Thoracic aorta (tissue), 2 donors: ENCODE results near the gene NXF2B. TPM values are rescaled to one million over a fixed set of nuclear protein-coding genes. Genes with fewer than 3 reads are reported as not detected.

Experiments used
- ATAC-seq: fragments of 150-250 bp; one replicate; pipeline ENCODE4 v1.8.0; 2017; ENCODE audit warnings: low read depth; ENCODE audit not compliant: insufficient number of reproducible peaks, low FRiP score
- DNase-seq: peaks from one replicate; pipeline ENCODE4 v3.0.0-alpha.2; 2020; ENCODE audit warnings: low spot score
- H3K27ac ChIP-seq, 2 donors: fragments of 200-600 bp; sonication (generic); 1 replicate in 1 of 2; 2 replicates in 1 of 2; pipeline ENCODE4 v1.5.1; 2016; ENCODE audit warnings: mild to moderate bottlenecking in 2 of 2, moderate library complexity in 2 of 2
- H3K27me3 ChIP-seq: fragments of 200-600 bp; sonication (generic); replicated peaks from 2 replicates; pipeline ENCODE4 v1.6.0; 2016; ENCODE audit warnings: mild to moderate bottlenecking; ENCODE audit not compliant: insufficient read depth
- H3K36me3 ChIP-seq: fragments of 200-600 bp; sonication (generic); one replicate; pipeline ENCODE4 v1.5.1; 2016
- H3K4me1 ChIP-seq, 2 donors: fragments of 200-600 bp; sonication (generic); 1 replicate in 1 of 2; 2 replicates in 1 of 2; pipeline versions ENCODE4 v1.5.1 to v1.6.0; 2016; ENCODE audit warnings: low read depth in 2 of 2, mild to moderate bottlenecking in 1 of 2; ENCODE audit not compliant: control insufficient read depth in 1 of 2
- H3K4me3 ChIP-seq: fragments of 200-600 bp; sonication (generic); 2 replicates; pipeline ENCODE4 v1.5.1; 2016; ENCODE audit warnings: mild to moderate bottlenecking
- H3K9me3 ChIP-seq: fragments of 200-600 bp; sonication (generic); 2 replicates; pipeline ENCODE4 v1.5.1; 2016
- CTCF ChIP-seq: fragments of 200-600 bp; sonication (generic); IDR thresholded peaks from one replicate; pipeline ENCODE4 v1.5.1; 2019; ENCODE audit warnings: antibody characterized with exemption
- total RNA-seq, 2 donors: library from RNA; depleted of rRNA; stranded (reverse); fragments of >200 nt; gene quantifications; one replicate each; pipeline versions ENCODE4 v1.1.0 to v1.2.3, GENCODE V29; 2016

The NXF2B gene
- total RNA-seq, 2 donors from 2014 or later = not detected

GRCh38 chrX:102339312-102340298, 100.2 kb downstream of the NXF2B start:
- H3K36me3 ChIP-seq = no peaks in the 10 kb centered on the region
- TF ChIP-seq CTCF = no peak
- no peak for ATAC-seq
- H3K4me3 ChIP-seq = no peak overlapping the region
- H3K27ac ChIP-seq = no peak overlapping the region
- no peaks in the 10 kb centered on the region for H3K27me3 ChIP-seq
- no peaks in the 10 kb centered on the region for H3K9me3 ChIP-seq
- DNase-seq = no peak
- no peaks in the 10 kb centered on the region for H3K4me1 ChIP-seq

- Histone ChIP-seq H3K27ac (no peak overlapping the region), H3K9me3 (no peaks in the 10 kb centered on the region), H3K4me1 (no peaks in the 10 kb centered on the region), H3K27me3 (no peaks in the 10 kb centered on the region), H3K4me3 (no peak overlapping the region), H3K36me3 (no peaks in the 10 kb centered on the region)
- no peak for ATAC-seq
- no peak for DNase-seq
- no peak for TF ChIP-seq CTCF
Measured at GRCh38 chrX:102338162-102338561, 101.6 kb downstream of the NXF2B start.

Other genes starting within 250 kb of the NXF2B start
- gene TCP11X1, start 224.7 kb downstream of the NXF2B start, total RNA-seq = not detected
- gene NXF2, start 192.8 kb downstream of the NXF2B start, total RNA-seq = not detected
- not detected for gene TCP11X2, start 31.8 kb upstream of the NXF2B start, total RNA-seq
- 1 to 10 TPM in 1 of 2 donors, not detected in 1; 1.1 TPM for gene TMSB15A, start 76.7 kb upstream of the NXF2B start, total RNA-seq
- gene ARMCX5, start 159.5 kb upstream of the NXF2B start, total RNA-seq = 10 to 100 TPM in 1 of 2 donors, 1 to 10 TPM in 1; 8.7 to 11.4 TPM
- gene GPRASP1, start 211.5 kb upstream of the NXF2B start, total RNA-seq = 10 to 100 TPM; 19.4 to 36.3 TPM